ENCODE data around the gene TENM3.

TENM3 gene

GRCh38 chr4:182415116-182415515, 171.9 kb downstream of the TENM3 start:
- Histone ChIP-seq H4K20me1 (ENCODE audit: insufficient read depth, low read length) (no peaks in the 10 kb centered on the region), H3K9me3 (replicated peaks; ENCODE audit: insufficient read depth, low read length) (no peaks in the 10 kb centered on the region), H3K4me1 (ENCODE audit: low read length) (peaks cover 4% of the 10 kb centered on the region; the same call in 1 of the 2 replicates), H3K36me3 (replicated peaks; ENCODE audit: insufficient read depth, low read length) (no peaks in the 10 kb centered on the region), H3K4me2 (ENCODE audit: low read depth, low read length) (no peak overlapping the region), H3K79me2 (ENCODE audit: low read length) (no peaks in the 10 kb centered on the region), H3K9me2 (replicated peaks; ENCODE audit: insufficient read depth, low read length) (no peaks in the 10 kb centered on the region), H3K4me3 (ENCODE audit: low read length) (no peak overlapping the region), H2AFZ (ENCODE audit: low read length) (no peak overlapping the region), H3F3A (ENCODE audit: insufficient read depth, low read length) (0 out of 2 replicates have a peak, but pooled peaks cover 3% of the 10 kb centered on the region), H3K27ac (ENCODE audit: low read length) (no peak overlapping the region), H3K9ac (ENCODE audit: low read length) (no peak overlapping the region), H3K27me3 (replicated peaks; ENCODE audit: insufficient read depth, low read length) (no peaks in the 10 kb centered on the region)
- DNase-seq = no peak
- no peak for TF ChIP-seq EZH2 (optimal IDR thresholded peaks at IDR 0.05; ENCODE audit: low read depth, low read length)
- no peak for TF ChIP-seq CTCF (IDR thresholded peaks at IDR 0.05; ENCODE audit: low read length)
- TF ChIP-seq EZH2phosphoT487 (IDR thresholded peaks at IDR 0.05; ENCODE audit: low read length) = no peak

GRCh38 chr4:182416067-182416466, 172.9 kb downstream of the TENM3 start:
- Histone ChIP-seq H3K9ac (ENCODE audit: low read length) (no peak overlapping the region), H3K9me3 (replicated peaks; ENCODE audit: insufficient read depth, low read length) (no peaks in the 10 kb centered on the region), H3K9me2 (replicated peaks; ENCODE audit: insufficient read depth, low read length) (no peaks in the 10 kb centered on the region), H3K27me3 (replicated peaks; ENCODE audit: insufficient read depth, low read length) (no peaks in the 10 kb centered on the region), H3K4me1 (ENCODE audit: low read length) (peaks cover 4% of the 10 kb centered on the region; the same call in 1 of the 2 replicates), H3K27ac (ENCODE audit: low read length) (no peak overlapping the region), H3K79me2 (ENCODE audit: low read length) (no peaks in the 10 kb centered on the region), H3K4me2 (ENCODE audit: low read depth, low read length) (no peak overlapping the region), H3F3A (ENCODE audit: insufficient read depth, low read length) (0 out of 2 replicates have a peak, but pooled peaks cover 3% of the 10 kb centered on the region), H3K36me3 (replicated peaks; ENCODE audit: insufficient read depth, low read length) (no peaks in the 10 kb centered on the region), H2AFZ (ENCODE audit: low read length) (no peak overlapping the region), H4K20me1 (ENCODE audit: insufficient read depth, low read length) (no peaks in the 10 kb centered on the region), H3K4me3 (ENCODE audit: low read length) (no peak overlapping the region)
- no peak for TF ChIP-seq EZH2 (optimal IDR thresholded peaks at IDR 0.05; ENCODE audit: low read depth, low read length)
- TF ChIP-seq EZH2phosphoT487 (IDR thresholded peaks at IDR 0.05; ENCODE audit: low read length) = no peak
- no peak for TF ChIP-seq CTCF (IDR thresholded peaks at IDR 0.05; ENCODE audit: low read length)
- no peak for DNase-seq

- TF ChIP-seq EZH2 (optimal IDR thresholded peaks at IDR 0.05; ENCODE audit: low read depth, low read length) (no peak), EZH2phosphoT487 (IDR thresholded peaks at IDR 0.05; ENCODE audit: low read length) (no peak), CTCF (IDR thresholded peaks at IDR 0.05; ENCODE audit: low read length) (no peak)
- Histone ChIP-seq H3K4me2 (ENCODE audit: low read depth, low read length) (peak overlapping the region; percentile 65), H3K36me3 (replicated peaks; ENCODE audit: insufficient read depth, low read length) (no peaks in the 10 kb centered on the region), H3F3A (ENCODE audit: insufficient read depth, low read length) (0 out of 2 replicates have a peak, but pooled peaks cover 3% of the 10 kb centered on the region), H3K4me1 (ENCODE audit: low read length) (peaks cover 4% of the 10 kb centered on the region; the same call in 1 of the 2 replicates), H2AFZ (ENCODE audit: low read length) (peak overlapping the region; percentile 84), H3K79me2 (ENCODE audit: low read length) (no peaks in the 10 kb centered on the region), H3K27me3 (replicated peaks; ENCODE audit: insufficient read depth, low read length) (no peaks in the 10 kb centered on the region), H3K27ac (ENCODE audit: low read length) (peak overlapping the region; percentile 55; the same call in 1 of the 2 replicates), H4K20me1 (ENCODE audit: insufficient read depth, low read length) (no peaks in the 10 kb centered on the region), H3K4me3 (ENCODE audit: low read length) (peak overlapping the region; percentile 61), H3K9me2 (replicated peaks; ENCODE audit: insufficient read depth, low read length) (no peaks in the 10 kb centered on the region), H3K9ac (ENCODE audit: low read length) (peak overlapping the region; percentile 41; the same call in 1 of the 2 replicates), H3K9me3 (replicated peaks; ENCODE audit: insufficient read depth, low read length) (no peaks in the 10 kb centered on the region)
- peak; percentile 76 for DNase-seq
Measured at GRCh38 chr4:182418054-182418734, 175.0 kb downstream of the TENM3 start.

Measured in MM.1S (cell line).